ENCODE measurements around the gene PRDM4.
A peak's percentile ranks its signal among the peaks of the same experiment; 100 is the strongest.
"Not testable (repeated sequence)": the region's sequence is repeated elsewhere in the genome, so short reads cannot be mapped to it uniquely, and the experiment has no call there.

PRDM4 gene

GRCh38 chr12:107774349-107775029, 13.6 kb upstream of the PRDM4 start, which contains the start of gene ASCL4:
Gene ASCL4, plus strand, starts transcription at chr12:107774704. Its CDS starts 515 bp downstream, at chr12:107775219.
- DNase-seq: no peak

- DNase-seq: no peak
These were observed 6.5 kb upstream of the PRDM4 start for GRCh38 chr12:107767466-107767865.

DNA sequence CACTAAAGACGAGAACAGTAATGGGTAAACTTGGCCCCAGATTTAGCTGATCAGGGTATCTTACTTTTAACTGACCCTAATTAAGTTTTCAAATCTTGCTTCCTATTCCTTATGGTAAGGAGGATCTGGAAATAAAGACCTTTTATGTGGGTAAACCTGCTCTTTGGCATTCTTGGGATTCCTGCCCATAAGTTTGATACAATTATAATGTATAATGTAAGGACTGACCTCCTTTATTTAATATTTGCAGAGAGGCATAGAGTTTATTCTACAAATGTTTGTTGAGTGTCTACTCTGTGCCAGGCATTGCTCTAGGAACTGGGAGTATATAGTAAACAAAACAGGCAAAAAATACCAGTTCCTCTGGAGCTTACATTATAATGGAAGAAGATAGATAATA, 4.4 kb upstream of the PRDM4 start:
- DNase-seq: no peak

- no peak for DNase-seq
These were observed 3.7 kb upstream of the PRDM4 start for GRCh38 chr12:107764626-107765025.

- DNase-seq: no peak
These were observed 1.9 kb upstream of the PRDM4 start for GRCh38 chr12:107762874-107763273.

DNA sequence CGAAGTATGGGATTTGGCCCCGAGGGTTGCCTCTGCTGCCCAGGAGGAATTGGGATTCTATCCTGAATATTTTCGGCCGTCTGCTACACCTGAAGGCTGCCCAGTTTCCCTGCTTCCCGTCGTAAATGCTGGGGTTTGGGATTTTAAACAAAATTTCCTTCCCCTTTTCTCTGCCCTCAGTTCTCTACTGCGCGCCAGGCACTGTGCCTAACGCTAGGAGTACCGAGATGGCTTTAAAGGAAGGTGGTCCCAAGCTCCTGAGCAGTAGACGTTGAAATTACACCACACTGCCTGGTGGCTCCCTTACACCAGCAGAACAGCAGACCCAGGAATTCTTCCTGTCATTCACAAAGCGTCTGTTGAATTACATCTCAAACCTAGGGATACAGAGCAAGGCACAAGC, 566 bp upstream of the PRDM4 start:
- no peak for DNase-seq

GRCh38 chr12:107760207-107760808, 629 bp downstream of the PRDM4 start:
- DNase-seq: peak in 3 of 5 experiments; percentile 17 to 65 (median 21)

DNA sequence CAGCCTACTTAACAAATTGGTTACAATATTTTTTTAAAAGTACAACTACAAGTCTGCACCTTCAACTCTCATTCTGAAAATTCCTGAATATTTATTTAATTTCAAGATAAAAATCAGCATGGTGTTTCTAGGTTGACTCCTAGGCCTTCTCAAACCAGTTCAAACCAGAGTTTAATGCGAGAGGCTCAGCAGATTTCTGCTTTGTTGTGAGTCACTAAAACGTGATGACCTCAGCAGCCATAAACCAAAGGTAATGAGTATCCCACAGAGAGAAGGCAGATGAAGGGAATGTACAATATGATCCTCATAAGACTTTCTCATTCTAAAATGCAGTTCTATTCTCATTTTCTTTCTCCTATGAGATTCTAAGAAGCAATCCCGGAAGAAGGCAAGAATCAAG, 1.5 kb downstream of the PRDM4 start:
- DNase-seq: peak in 1 of 5 experiments; percentile 83

GRCh38 chr12:107749083-107749482, 11.9 kb downstream of the PRDM4 start:
- DNase-seq: no peak

- DNase-seq: no peak
These were observed 12.5 kb downstream of the PRDM4 start for GRCh38 chr12:107748472-107748871.

- no peak for DNase-seq
These were observed 24.0 kb downstream of the PRDM4 start for GRCh38 chr12:107736914-107737313.

DNA sequence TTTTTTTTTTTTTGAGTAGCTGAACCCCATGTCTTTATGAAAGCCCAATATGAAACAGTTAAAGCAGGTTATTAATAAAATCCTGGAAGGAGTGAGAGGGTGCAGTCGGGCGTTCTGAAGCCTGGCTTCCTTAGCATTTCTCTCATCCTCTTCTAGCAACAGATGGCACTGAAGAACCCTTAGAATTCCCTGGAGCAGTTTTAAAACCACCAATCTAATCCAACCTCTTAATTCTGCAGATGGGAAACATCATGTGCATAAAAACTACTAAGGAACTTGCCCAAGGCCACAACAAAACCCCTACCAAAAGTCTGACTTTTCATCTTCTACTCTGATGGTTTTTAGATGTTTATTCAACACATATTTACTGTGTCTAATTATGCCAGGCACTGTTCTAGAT, 25.2 kb downstream of the PRDM4 start:
- no peak for DNase-seq

- no peak for DNase-seq
These were observed 26.8 kb downstream of the PRDM4 start for GRCh38 chr12:107734139-107734538.

- DNase-seq: no peak
These were observed 28.6 kb downstream of the PRDM4 start for GRCh38 chr12:107732365-107732764.

GRCh38 chr12:107731366-107731765, 29.6 kb downstream of the PRDM4 start:
- no peak for DNase-seq

DNA sequence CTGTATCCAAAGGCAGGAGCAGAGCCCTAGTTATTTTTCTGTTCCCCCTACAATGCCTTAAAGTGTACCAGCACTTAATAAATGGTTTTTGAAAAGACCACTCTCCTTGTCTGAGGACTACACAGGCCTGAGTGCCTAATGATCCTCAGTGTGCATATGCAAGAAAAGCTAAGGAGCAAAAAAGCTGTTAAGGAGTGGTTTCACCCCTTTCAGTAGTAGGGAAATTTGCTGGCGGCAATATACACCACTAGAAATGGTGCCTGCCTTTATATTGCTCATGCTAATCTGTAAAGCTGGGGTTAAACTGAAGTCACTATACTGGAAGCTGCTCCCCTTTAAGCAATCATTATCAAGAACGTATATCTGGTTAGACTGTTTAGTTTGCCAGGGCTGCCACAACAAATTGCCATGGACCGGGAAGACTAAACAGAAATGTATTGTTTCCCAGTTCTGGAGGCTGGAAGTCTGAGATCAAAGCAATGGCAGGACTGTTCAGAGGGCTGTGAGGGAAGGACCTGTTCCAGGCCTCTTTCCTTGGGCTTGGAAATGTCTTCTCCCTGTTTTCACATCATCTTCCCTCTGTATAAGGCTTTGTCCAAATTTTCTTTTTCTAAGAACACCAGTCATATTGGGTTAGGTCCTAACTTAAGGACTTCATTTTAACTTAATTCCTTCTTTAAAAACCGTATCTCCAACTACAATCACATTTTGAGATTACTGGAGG, 30.2 kb downstream of the PRDM4 start:
- no peak for DNase-seq

DNA sequence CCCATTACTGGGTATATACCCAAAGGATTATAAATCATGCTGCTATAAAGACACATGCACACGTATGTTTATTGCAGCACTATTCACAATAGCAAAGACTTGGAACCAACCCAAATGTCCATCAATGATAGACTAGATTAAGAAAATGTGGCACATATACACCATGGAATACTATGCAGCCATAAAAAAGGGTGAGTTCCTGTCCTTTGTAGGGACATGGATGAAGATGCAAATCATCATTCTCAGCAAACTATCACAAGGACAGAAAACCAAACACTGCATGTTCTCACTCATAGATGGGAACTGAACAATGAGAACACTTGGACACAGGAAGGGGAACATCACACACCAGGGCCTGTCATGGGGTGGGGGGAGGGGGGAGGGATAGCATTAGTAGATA, 33.2 kb downstream of the PRDM4 start:
- DNase-seq: not testable (repeated sequence)

GRCh38 chr12:107727327-107727726, 33.6 kb downstream of the PRDM4 start:
- not testable (repeated sequence) for DNase-seq

DNA sequence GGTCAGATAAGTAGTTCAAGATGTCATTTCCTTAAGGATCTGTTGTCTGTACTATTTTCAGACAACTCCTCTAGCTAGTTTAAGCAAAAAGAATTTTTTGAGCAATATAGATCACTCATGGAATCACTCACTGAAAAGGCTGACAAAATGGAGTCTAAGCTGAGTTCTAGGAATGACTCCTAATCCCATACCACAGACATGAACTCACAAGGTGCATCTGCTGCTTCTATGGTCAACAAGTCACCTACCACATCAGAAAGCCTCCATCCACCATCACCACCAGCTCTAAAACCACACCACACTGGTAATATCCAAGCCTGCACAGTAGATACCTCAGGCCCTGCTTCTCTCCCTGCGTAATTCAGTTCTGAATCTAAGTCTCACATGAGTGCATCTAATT, 42.3 kb downstream of the PRDM4 start:
- DNase-seq: peak in 1 of 5 experiments; percentile 6

DNA sequence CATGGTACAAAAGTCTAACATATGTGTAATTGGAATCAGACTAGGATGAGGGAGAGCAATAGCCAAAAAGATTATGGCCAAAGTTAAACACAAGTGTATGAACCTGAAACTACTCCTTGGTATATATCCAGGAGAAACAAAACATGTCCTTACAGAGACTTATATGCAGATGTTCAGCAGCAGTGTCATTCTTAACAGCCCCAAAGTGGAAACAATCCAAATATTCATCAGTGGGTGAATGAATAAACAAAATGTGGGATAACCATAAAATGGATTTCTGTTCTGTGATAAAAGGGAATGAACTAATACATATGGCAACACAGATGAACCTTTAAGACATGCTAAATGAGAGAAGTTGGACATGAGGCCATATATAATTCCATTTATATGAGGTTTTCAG, 45.2 kb downstream of the PRDM4 start:
- no peak for DNase-seq

GRCh38 chr12:107705522-107705921, 55.4 kb downstream of the PRDM4 start:
- DNase-seq: not testable (repeated sequence)

- DNase-seq: no peak
These were observed 56.9 kb downstream of the PRDM4 start for GRCh38 chr12:107704041-107704440.

DNA sequence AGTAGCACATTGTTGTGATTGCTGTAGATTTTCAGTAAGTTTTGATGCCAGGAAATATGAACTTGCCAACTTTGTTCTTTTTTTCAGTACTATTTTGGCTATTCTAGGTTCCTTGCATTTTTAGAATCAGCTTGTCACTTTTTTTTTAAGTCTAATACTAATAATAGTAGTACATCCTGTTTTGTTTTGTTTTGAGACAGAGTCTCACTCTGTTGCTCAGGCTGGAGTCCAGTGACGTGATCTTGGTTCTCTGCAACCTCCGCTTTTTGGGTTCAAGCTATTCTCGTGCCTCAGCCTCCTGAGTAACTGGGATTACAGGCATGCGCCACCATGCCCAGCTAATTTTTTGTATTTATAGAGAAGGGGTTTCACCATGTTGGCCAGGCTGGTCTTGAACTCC, 58.8 kb downstream of the PRDM4 start:
- no peak for DNase-seq

DNA sequence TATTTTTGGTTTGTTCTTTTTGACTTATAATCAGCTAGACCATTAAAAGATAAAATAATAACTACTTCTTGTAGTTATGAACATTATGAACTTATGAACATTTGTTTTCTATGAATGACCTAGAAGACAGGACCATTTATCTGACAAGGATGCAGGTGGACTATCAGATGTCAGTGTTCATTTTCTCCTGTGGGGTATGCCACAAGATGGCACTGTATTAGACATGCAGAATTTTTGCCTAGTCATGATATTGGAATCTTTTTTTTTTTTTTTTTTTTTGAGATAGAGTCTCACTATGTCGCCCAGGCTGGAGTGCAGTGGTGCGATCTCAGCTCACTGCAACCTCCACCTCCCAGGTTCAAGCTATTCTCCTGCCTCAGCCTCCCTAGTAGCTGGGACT, 65.2 kb downstream of the PRDM4 start:
- DNase-seq: not testable (repeated sequence)
